Fibroblast of lung (primary cell): ENCODE data around the gene TMEM63B.

Experiments
- EZH2 ChIP-seq: IDR thresholded peaks from 2 replicates; pipeline ENCODE4 v1.5.1; 2012; ENCODE audit warnings: low read length, control low read depth, mild to moderate bottlenecking; ENCODE audit errors: missing control alignments
- TF ChIP-seq, protein P1 (sequence below), 2 donors: IDR thresholded peaks in 1 of 2; conservative IDR thresholded peaks in 1 of 2; 1 replicate in 1 of 2; 2 replicates in 1 of 2; pipeline ENCODE4 v1.5.1; 2011 to 2012; ENCODE audit warnings: low read length in 2 of 2, control low read depth in 1 of 2, inconsistent platforms in 1 of 2, low read depth in 1 of 2, mild to moderate bottlenecking in 1 of 2

DNA sequence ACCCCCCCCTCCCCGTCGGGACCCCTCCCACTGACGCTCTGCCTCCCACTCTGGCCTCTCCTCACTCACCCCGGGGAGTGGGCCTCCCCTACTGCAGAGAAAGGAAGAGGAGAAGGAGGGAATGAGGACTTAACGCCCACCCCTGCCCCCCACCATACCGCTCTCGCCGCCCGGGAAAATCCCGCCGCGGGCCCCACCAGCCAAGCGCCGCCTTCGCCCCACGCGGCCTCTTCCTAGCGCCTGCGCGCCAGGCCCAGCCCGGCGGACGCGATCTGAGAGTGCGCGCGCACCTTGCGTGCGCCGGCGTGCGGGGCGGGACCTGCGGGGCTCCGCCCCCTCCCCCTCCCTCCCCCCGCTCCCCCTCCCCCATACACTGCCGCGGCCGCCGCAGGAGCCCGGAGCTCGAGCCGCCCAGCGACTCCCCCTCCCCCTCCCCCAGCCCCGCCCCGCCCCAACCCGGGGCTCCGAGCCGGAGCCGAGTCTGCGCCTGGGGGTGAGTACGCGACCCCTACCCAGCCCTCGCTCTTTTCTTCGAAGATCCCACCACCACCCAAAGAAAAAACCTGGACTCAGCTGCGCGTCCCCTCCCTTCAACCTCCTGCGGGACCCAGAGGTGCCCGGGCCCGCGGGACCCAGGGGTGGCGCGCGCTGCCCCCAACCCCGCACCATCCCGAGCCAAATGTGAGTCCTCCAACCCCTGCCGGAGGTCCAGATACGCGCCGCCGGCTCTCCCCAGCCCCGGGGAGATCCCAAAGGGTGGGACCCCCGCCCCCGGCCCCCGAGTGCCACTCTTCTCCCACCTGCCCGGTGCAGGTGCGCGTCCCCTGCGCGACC lies at the start of gene TMEM63B, which contains the start of gene MRPL14:
- TF ChIP-seq, protein P1, sequence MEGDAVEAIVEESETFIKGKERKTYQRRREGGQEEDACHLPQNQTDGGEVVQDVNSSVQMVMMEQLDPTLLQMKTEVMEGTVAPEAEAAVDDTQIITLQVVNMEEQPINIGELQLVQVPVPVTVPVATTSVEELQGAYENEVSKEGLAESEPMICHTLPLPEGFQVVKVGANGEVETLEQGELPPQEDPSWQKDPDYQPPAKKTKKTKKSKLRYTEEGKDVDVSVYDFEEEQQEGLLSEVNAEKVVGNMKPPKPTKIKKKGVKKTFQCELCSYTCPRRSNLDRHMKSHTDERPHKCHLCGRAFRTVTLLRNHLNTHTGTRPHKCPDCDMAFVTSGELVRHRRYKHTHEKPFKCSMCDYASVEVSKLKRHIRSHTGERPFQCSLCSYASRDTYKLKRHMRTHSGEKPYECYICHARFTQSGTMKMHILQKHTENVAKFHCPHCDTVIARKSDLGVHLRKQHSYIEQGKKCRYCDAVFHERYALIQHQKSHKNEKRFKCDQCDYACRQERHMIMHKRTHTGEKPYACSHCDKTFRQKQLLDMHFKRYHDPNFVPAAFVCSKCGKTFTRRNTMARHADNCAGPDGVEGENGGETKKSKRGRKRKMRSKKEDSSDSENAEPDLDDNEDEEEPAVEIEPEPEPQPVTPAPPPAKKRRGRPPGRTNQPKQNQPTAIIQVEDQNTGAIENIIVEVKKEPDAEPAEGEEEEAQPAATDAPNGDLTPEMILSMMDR (conservative IDR thresholded peaks at IDR 0.05 in 1 of 2, IDR thresholded peaks at IDR 0.05 in 1 of 2; ENCODE audit: low read depth in 1 of 2, low read length in 2 of 2): no peak
- no peak for TF ChIP-seq EZH2
